Measurements from ENCODE around the gene IFITM10. TPM values are rescaled to one million over a fixed set of nuclear protein-coding genes. Genes with fewer than 3 reads are reported as not detected.
A peak's percentile ranks its signal among the peaks of the same experiment; 100 is the strongest.

IFITM10 gene
- total RNA-seq, 4 donors from 2014 or later, result 0.88 to 5.0 (median 3.4) TPM

GRCh38 chr11:1741741-1742140 is 8.7 kb downstream of the IFITM10 start:
- Histone ChIP-seq H3K9me3 (no peaks in the 10 kb centered on the region), H3K36me3 (no peaks in the 10 kb centered on the region), H3K27me3 (no peaks in the 10 kb centered on the region), H3K4me1 (no peaks in the 10 kb centered on the region), H3K27ac (no peak overlapping the region), H3K4me3 (no peak overlapping the region)
- DNase-seq, result peak in 2 of 3 donors; percentile 10 to 15
- TF ChIP-seq POLR2A (IDR thresholded peaks at IDR 0.05), result no peak
- no peak for TF ChIP-seq CTCF (IDR thresholded peaks at IDR 0.05)

GRCh38 chr11:1740786-1741530 is 9.4 kb downstream of the IFITM10 start:
- no peak overlapping the region for H3K4me3 ChIP-seq
- H3K27me3 ChIP-seq, result no peaks in the 10 kb centered on the region
- no peaks in the 10 kb centered on the region for H3K4me1 ChIP-seq
- no peak overlapping the region for H3K27ac ChIP-seq
- TF ChIP-seq CTCF (IDR thresholded peaks at IDR 0.05) (no peak), POLR2A (IDR thresholded peaks at IDR 0.05) (no peak)
- H3K36me3 ChIP-seq, result no peaks in the 10 kb centered on the region
- peak in 2 of 3 donors; percentile 12 to 32 for DNase-seq
- H3K9me3 ChIP-seq, result no peaks in the 10 kb centered on the region

GRCh38 chr11:1739576-1739975 is 10.8 kb downstream of the IFITM10 start:
- Histone ChIP-seq H3K9me3 (no peaks in the 10 kb centered on the region), H3K4me3 (no peak overlapping the region), H3K27me3 (no peaks in the 10 kb centered on the region), H3K36me3 (no peaks in the 10 kb centered on the region), H3K4me1 (no peaks in the 10 kb centered on the region), H3K27ac (no peak overlapping the region)
- TF ChIP-seq CTCF (IDR thresholded peaks at IDR 0.05) (no peak), POLR2A (IDR thresholded peaks at IDR 0.05) (no peak)
- peak in 1 of 3 donors; percentile 37 for DNase-seq

- no peaks in the 10 kb centered on the region for H3K4me1 ChIP-seq
- no peaks in the 10 kb centered on the region for H3K9me3 ChIP-seq
- no peak overlapping the region for H3K4me3 ChIP-seq
- no peaks in the 10 kb centered on the region for H3K36me3 ChIP-seq
- no peak for TF ChIP-seq CTCF (IDR thresholded peaks at IDR 0.05)
- H3K27ac ChIP-seq, result no peak overlapping the region
- DNase-seq, result peak in 1 of 3 donors; percentile 37
- H3K27me3 ChIP-seq, result no peaks in the 10 kb centered on the region
Observed at GRCh38 chr11:1738380-1738779, 12.0 kb downstream of the IFITM10 start.

GRCh38 chr11:1737080-1737757 is 13.2 kb downstream of the IFITM10 start:
- Histone ChIP-seq H3K27me3 (no peaks in the 10 kb centered on the region), H3K4me3 (no peak overlapping the region), H3K9me3 (no peaks in the 10 kb centered on the region), H3K27ac (no peak overlapping the region), H3K36me3 (no peaks in the 10 kb centered on the region), H3K4me1 (no peaks in the 10 kb centered on the region)
- TF ChIP-seq CTCF (IDR thresholded peaks at IDR 0.05), result no peak
- no peak for TF ChIP-seq POLR2A (IDR thresholded peaks at IDR 0.05)
- DNase-seq, result peak in 1 of 3 donors; percentile 19
